ENCODE results near the gene PEX5. TPM values are rescaled to one million over a fixed set of nuclear protein-coding genes. Genes with fewer than 3 reads are reported as not detected.

The PEX5 gene
- total and polyA plus RNA-seq, 2 donors = 31.6 to 40.8 TPM

Other genes with a start within 250 kb of the PEX5 start
- not detected for gene RNU7-1, start 245.9 kb upstream of the PEX5 start, total RNA-seq
- not detected for gene RNU7-1, start 245.9 kb upstream of the PEX5 start, polyA plus RNA-seq
- gene C12orf57, start 245.7 kb upstream of the PEX5 start, total RNA-seq = 446 TPM
- 421 TPM for gene C12orf57, start 245.7 kb upstream of the PEX5 start, polyA plus RNA-seq
- 147 TPM for gene PTPN6, start 238.3 kb upstream of the PEX5 start, total RNA-seq
- gene PTPN6, start 238.3 kb upstream of the PEX5 start, polyA plus RNA-seq = 213 TPM
- 288 TPM for gene PHB2, start 219.0 kb upstream of the PEX5 start, total RNA-seq
- 149 TPM for gene PHB2, start 219.0 kb upstream of the PEX5 start, polyA plus RNA-seq
- 56.2 TPM for gene EMG1, start 218.8 kb upstream of the PEX5 start, total RNA-seq
- 27.6 TPM for gene EMG1, start 218.8 kb upstream of the PEX5 start, polyA plus RNA-seq
- 16.1 TPM for gene LPCAT3, start 171.2 kb upstream of the PEX5 start, total RNA-seq
- 28.2 TPM for gene LPCAT3, start 171.2 kb upstream of the PEX5 start, polyA plus RNA-seq
- gene C1S, start 129.0 kb upstream of the PEX5 start, total RNA-seq = 74.2 TPM
- 196 TPM for gene C1S, start 129.0 kb upstream of the PEX5 start, polyA plus RNA-seq
- 51.5 TPM for gene C1R, start 97.2 kb upstream of the PEX5 start, total RNA-seq
- 149 TPM for gene C1R, start 97.2 kb upstream of the PEX5 start, polyA plus RNA-seq
- 17.4 TPM for gene C1RL, start 80.5 kb upstream of the PEX5 start, total RNA-seq
- 54.8 TPM for gene C1RL, start 80.5 kb upstream of the PEX5 start, polyA plus RNA-seq
- gene RBP5, start 60.8 kb upstream of the PEX5 start, total RNA-seq = 19.4 TPM
- 12.0 TPM for gene RBP5, start 60.8 kb upstream of the PEX5 start, polyA plus RNA-seq
- 16.5 TPM for gene CLSTN3, start 59.3 kb upstream of the PEX5 start, total RNA-seq
- gene CLSTN3, start 59.3 kb upstream of the PEX5 start, polyA plus RNA-seq = 25.3 TPM
- not detected for gene ACSM4, start 114.4 kb downstream of the PEX5 start, total RNA-seq
- not detected for gene ACSM4, start 114.4 kb downstream of the PEX5 start, polyA plus RNA-seq